ENCODE results near the gene RRM2. TPM values are rescaled to one million over a fixed set of nuclear protein-coding genes. Genes with fewer than 3 reads are reported as not detected.

The RRM2 gene
- total and polyA plus RNA-seq, 3 experiments from 2014 or later: 1.4 to 427 (median 425) TPM

DNA sequence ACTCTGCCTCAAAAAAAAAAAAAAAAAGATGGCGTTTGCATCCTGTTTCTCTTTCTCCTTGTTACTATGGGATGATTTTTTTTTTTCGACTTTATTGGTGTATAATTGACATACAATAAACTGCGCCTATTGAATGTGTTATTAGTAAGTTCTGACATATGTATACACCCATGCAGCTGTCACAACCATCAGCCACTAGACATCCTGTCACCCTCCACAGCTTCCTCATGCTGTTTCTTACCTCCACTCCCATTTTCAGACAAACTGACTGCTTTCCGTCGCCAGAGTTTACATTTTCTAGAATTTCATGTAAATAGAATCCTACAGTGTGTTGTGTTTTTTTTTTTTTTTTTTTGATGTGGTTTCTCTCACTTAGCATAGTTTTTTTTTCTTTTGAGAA is 27.9 kb downstream of the RRM2 start:
- Mint-ChIP-seq H3K36me3 (no peaks in the 10 kb centered on the region), H3K4me1 (peaks cover 3 to 23% (median 8%) of the 10 kb centered on the region in 3 donors), H3K27ac (peak overlapping the region in 3 of 8 donors; percentile 5 to 58 (median 9)), H3K9me3 (no peaks in the 10 kb centered on the region), H3K27me3 (no peaks in the 10 kb centered on the region), H3K4me3 (no peak overlapping the region)
- H3K9me3 ChIP-seq (ENCODE audit: low read length): no peaks in the 10 kb centered on the region
- POLR2A ChIA-PET: no interaction called here
- H3K4me1 ChIP-seq (ENCODE audit: insufficient read depth, low read length): no peaks in the 10 kb centered on the region
- no peak overlapping the region for H3K27ac ChIP-seq (ENCODE audit: low read depth, low read length)
- no peaks in the 10 kb centered on the region for H3K36me3 ChIP-seq (ENCODE audit: insufficient read depth, low read length)
- no peaks in the 10 kb centered on the region for H3K27me3 ChIP-seq (ENCODE audit: insufficient read depth, low read length, poor library complexity, severe bottlenecking)
- H3K4me3 ChIP-seq (ENCODE audit: low read length): no peak overlapping the region
- no peak for DNase-seq
- CTCF ChIA-PET: no interaction called here

GRCh38 chr2:10151462-10151861 is 28.9 kb downstream of the RRM2 start:
- no peaks in the 10 kb centered on the region for H3K36me3 Mint-ChIP-seq
- no peak for DNase-seq
- Histone ChIP-seq H3K27ac (ENCODE audit: low read depth, low read length) (no peak overlapping the region), H3K36me3 (ENCODE audit: insufficient read depth, low read length) (no peaks in the 10 kb centered on the region), H3K4me3 (ENCODE audit: low read length) (no peak overlapping the region), H3K9me3 (ENCODE audit: low read length) (no peaks in the 10 kb centered on the region), H3K27me3 (ENCODE audit: insufficient read depth, low read length, poor library complexity, severe bottlenecking) (no peaks in the 10 kb centered on the region), H3K4me1 (ENCODE audit: insufficient read depth, low read length) (no peaks in the 10 kb centered on the region)
- POLR2A ChIA-PET: no interaction called here
- H3K27ac Mint-ChIP-seq: no peak overlapping the region
- peaks cover 3 to 23% (median 8%) of the 10 kb centered on the region in 3 donors for H3K4me1 Mint-ChIP-seq
- H3K9me3 Mint-ChIP-seq: no peaks in the 10 kb centered on the region
- CTCF ChIA-PET: no interaction called here
- H3K4me3 Mint-ChIP-seq: no peak overlapping the region
- no peaks in the 10 kb centered on the region for H3K27me3 Mint-ChIP-seq

GRCh38 chr2:10157293-10157692 is 34.8 kb downstream of the RRM2 start:
- H3K4me3 Mint-ChIP-seq: no peak overlapping the region

DNA sequence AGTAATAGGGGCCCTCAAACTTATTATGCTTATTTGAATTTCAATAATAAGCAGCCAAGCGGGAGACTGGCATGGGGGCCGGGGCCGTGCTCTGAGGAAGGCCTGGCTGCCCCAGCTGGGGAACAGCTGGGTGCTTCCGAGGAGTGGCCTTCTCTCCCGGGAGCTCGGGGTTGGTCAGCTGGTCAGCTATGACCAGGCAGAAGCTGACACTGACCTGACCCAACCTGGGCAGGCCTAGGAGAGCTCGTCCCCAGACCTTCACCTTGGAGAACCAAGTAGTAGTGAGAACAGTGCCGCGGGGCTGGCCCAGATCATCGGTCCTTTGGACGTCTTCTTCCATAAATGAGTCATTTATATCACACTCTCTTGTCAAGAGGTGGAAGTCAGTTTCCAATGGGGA is 36.1 kb downstream of the RRM2 start:
- Mint-ChIP-seq H3K9me3 (no peaks in the 10 kb centered on the region), H3K4me3 (peak overlapping the region in 1 of 7 donors; percentile 44), H3K27ac (no peak overlapping the region), H3K36me3 (no peaks in the 10 kb centered on the region), H3K27me3 (no peaks in the 10 kb centered on the region), H3K4me1 (peaks cover 3 to 10% (median 5%) of the 10 kb centered on the region in 3 donors)
- no peak for DNase-seq
- Histone ChIP-seq H3K4me1 (ENCODE audit: insufficient read depth, low read length) (no peaks in the 10 kb centered on the region), H3K9me3 (ENCODE audit: low read length) (no peaks in the 10 kb centered on the region), H3K27me3 (ENCODE audit: insufficient read depth, low read length, poor library complexity, severe bottlenecking) (no peaks in the 10 kb centered on the region), H3K27ac (ENCODE audit: low read depth, low read length) (no peak overlapping the region), H3K4me3 (ENCODE audit: low read length) (no peak overlapping the region), H3K36me3 (ENCODE audit: insufficient read depth, low read length) (no peaks in the 10 kb centered on the region)
- POLR2A ChIA-PET: no interaction called here
- CTCF ChIA-PET: no interaction called here

More at GRCh38 chr2:10157293-10157692, 34.8 kb downstream of the RRM2 start:
- Histone ChIP-seq H3K27ac (ENCODE audit: low read depth, low read length) (no peak overlapping the region), H3K9me3 (ENCODE audit: low read length) (no peaks in the 10 kb centered on the region), H3K4me3 (ENCODE audit: low read length) (no peak overlapping the region), H3K27me3 (ENCODE audit: insufficient read depth, low read length, poor library complexity, severe bottlenecking) (no peaks in the 10 kb centered on the region), H3K4me1 (ENCODE audit: insufficient read depth, low read length) (no peaks in the 10 kb centered on the region), H3K36me3 (ENCODE audit: insufficient read depth, low read length) (no peaks in the 10 kb centered on the region)
- Mint-ChIP-seq H3K9me3 (no peaks in the 10 kb centered on the region), H3K27ac (peak overlapping the region in 1 of 8 donors; percentile 47), H3K27me3 (no peaks in the 10 kb centered on the region), H3K4me1 (peaks cover 3 to 9% (median 4%) of the 10 kb centered on the region in 3 donors), H3K36me3 (no peaks in the 10 kb centered on the region)
- POLR2A ChIA-PET: no interaction called here
- CTCF ChIA-PET: interaction anchor here (1.0 to 2.5 kb wide), 2 partner anchors 251 kb away, joined by 3 to 9 read pairs; no protein-coding TSS in a partner anchor
- no peak for DNase-seq

DNA sequence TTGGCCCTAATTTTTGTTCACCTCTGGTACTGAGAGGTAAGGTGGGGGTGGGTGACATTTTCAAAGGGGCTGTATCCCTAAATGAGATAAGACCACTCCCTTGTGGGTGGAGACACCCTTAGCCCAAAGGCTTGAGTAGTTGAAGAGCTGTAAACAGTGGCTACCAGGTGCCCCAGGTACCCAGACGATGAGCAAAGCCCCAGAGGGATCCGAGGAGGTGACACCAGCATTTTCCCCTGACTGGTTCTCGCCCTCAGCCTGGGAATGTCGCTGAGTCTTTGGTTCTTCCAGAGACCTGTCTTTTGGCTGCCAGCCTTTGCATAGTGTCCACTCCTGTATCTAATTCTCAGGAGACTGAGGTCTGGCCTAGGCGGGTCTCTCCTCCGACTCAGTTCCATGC is 36.5 kb downstream of the RRM2 start:
- POLR2A ChIA-PET: no interaction called here
- Mint-ChIP-seq H3K27me3 (no peaks in the 10 kb centered on the region), H3K27ac (no peak overlapping the region)

DNA sequence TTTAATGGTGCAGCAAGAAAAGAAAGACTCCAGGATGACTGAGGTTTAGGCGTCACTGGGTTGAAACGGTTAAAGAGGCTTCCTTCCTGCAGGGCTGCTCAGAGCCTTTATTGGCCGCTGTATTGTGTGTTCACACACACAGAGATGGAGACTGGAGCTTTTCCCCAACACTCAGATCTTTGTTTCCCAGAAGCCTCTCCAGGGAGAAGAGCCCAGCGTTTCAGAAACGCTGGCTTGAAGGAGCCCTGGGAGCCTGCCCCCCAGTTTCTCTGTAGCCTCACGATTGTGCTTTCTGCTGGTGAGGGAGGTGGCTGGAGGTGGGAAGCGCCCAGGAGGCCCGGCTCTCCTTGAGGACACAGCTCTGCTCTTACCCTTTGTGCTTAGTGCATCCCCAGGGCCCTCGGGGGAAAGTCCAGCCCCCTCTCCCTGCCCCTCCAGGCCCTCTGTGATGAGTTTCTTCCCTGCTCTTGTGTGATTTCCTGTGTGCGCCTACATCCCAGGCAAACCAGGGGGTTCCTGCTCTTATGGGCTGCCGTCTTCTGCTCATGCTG is 37.1 kb downstream of the RRM2 start:
- no peaks in the 10 kb centered on the region for H3K27me3 ChIP-seq (ENCODE audit: insufficient read depth, low read length, poor library complexity, severe bottlenecking)
- Mint-ChIP-seq H3K27me3 (no peaks in the 10 kb centered on the region), H3K4me3 (no peak overlapping the region), H3K9me3 (no peaks in the 10 kb centered on the region), H3K36me3 (no peaks in the 10 kb centered on the region), H3K27ac (peak overlapping the region in 1 of 8 donors; percentile 88), H3K4me1 (peaks cover 5 to 17% (median 12%) of the 10 kb centered on the region in 3 donors)
- POLR2A ChIA-PET: no interaction called here
- DNase-seq: no peak
- H3K4me1 ChIP-seq (ENCODE audit: insufficient read depth, low read length): no peaks in the 10 kb centered on the region
- no peaks in the 10 kb centered on the region for H3K9me3 ChIP-seq (ENCODE audit: low read length)
- H3K4me3 ChIP-seq (ENCODE audit: low read length): no peak overlapping the region
- H3K27ac ChIP-seq (ENCODE audit: low read depth, low read length): no peak overlapping the region
- CTCF ChIA-PET: interaction anchor here (1.5 kb wide), 1 partner anchor 249 kb away, joined by 3 read pairs; no protein-coding TSS in a partner anchor
- no peaks in the 10 kb centered on the region for H3K36me3 ChIP-seq (ENCODE audit: insufficient read depth, low read length)

More for the DNA sequence above, 36.5 kb downstream of the RRM2 start:
- no peak overlapping the region for H3K27ac ChIP-seq (ENCODE audit: low read depth, low read length)
- H3K4me3 Mint-ChIP-seq: no peak overlapping the region
- H3K4me3 ChIP-seq (ENCODE audit: low read length): no peak overlapping the region
- no peak for DNase-seq
- H3K36me3 Mint-ChIP-seq: no peaks in the 10 kb centered on the region
- H3K4me1 Mint-ChIP-seq: peaks cover 5 to 14% (median 9%) of the 10 kb centered on the region in 3 donors
- no peaks in the 10 kb centered on the region for H3K9me3 ChIP-seq (ENCODE audit: low read length)
- H3K9me3 Mint-ChIP-seq: no peaks in the 10 kb centered on the region
- CTCF ChIA-PET: interaction anchor here (1.5 kb wide), 1 partner anchor 250 kb away, joined by 3 read pairs; no protein-coding TSS in a partner anchor
- H3K27me3 ChIP-seq (ENCODE audit: insufficient read depth, low read length, poor library complexity, severe bottlenecking): no peaks in the 10 kb centered on the region
- no peaks in the 10 kb centered on the region for H3K4me1 ChIP-seq (ENCODE audit: insufficient read depth, low read length)
- H3K36me3 ChIP-seq (ENCODE audit: insufficient read depth, low read length): no peaks in the 10 kb centered on the region

DNA sequence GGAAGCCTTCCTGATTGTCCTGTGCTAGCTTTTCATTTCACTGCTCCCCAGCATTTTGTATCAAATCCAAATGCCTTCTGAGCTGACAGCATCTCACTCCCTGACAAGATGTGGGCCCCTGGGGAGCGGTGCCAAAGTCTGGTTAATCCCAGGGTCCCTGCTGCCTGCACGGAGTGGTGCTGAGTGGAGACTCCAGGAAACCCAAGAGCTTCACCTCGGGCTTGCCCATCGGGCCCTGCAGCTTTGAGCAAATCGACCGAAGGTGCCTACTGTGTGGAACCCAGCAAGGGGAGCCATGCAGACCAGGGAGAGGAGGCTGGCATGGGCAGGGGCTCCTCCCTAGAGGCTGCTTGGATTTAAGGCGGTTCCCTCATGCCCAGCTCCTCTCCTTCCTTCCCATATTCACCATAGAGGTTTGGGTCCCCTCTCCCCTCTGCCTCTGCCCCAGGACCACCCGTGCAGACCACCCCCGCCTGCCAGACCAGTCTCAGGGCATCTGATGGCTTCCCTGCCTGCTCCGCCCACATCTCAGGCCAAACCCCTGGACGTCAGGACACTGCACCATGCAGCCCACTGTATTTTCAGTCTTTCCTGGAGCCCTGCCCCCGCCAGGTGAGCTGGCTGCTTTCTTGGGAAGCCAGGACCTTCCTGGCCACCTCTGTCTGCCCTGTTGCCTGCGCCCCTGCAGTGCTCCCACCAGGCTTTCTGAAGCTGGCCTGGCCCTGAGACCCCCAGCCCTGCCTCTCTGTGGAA is 37.8 kb downstream of the RRM2 start:
- H3K36me3 ChIP-seq (ENCODE audit: insufficient read depth, low read length): no peaks in the 10 kb centered on the region
- no peak overlapping the region for H3K4me3 Mint-ChIP-seq
- H3K4me1 ChIP-seq (ENCODE audit: insufficient read depth, low read length): no peaks in the 10 kb centered on the region
- DNase-seq: no peak
- peak overlapping the region in 1 of 8 donors; percentile 88 for H3K27ac Mint-ChIP-seq
- no peak overlapping the region for H3K27ac ChIP-seq (ENCODE audit: low read depth, low read length)
- no peaks in the 10 kb centered on the region for H3K36me3 Mint-ChIP-seq
- CTCF ChIA-PET: interaction anchor here (1.5 kb wide), 1 partner anchor 249 kb away, joined by 3 read pairs; no protein-coding TSS in a partner anchor
- H3K27me3 ChIP-seq (ENCODE audit: insufficient read depth, low read length, poor library complexity, severe bottlenecking): no peaks in the 10 kb centered on the region
- no peak overlapping the region for H3K4me3 ChIP-seq (ENCODE audit: low read length)
- H3K9me3 Mint-ChIP-seq: no peaks in the 10 kb centered on the region
- H3K4me1 Mint-ChIP-seq: peaks cover 5 to 17% (median 12%) of the 10 kb centered on the region in 3 donors
- H3K27me3 Mint-ChIP-seq: no peaks in the 10 kb centered on the region
- no peaks in the 10 kb centered on the region for H3K9me3 ChIP-seq (ENCODE audit: low read length)
- POLR2A ChIA-PET: no interaction called here

GRCh38 chr2:10161206-10161931 is 38.8 kb downstream of the RRM2 start:
- CTCF ChIA-PET: no interaction called here
- POLR2A ChIA-PET: no interaction called here
- Mint-ChIP-seq H3K4me1 (peaks cover 5 to 17% (median 12%) of the 10 kb centered on the region in 3 donors), H3K9me3 (no peaks in the 10 kb centered on the region), H3K27ac (no peak overlapping the region), H3K27me3 (no peaks in the 10 kb centered on the region), H3K36me3 (no peaks in the 10 kb centered on the region), H3K4me3 (no peak overlapping the region)
- Histone ChIP-seq H3K27ac (ENCODE audit: low read depth, low read length) (no peak overlapping the region), H3K4me3 (ENCODE audit: low read length) (no peak overlapping the region), H3K4me1 (ENCODE audit: insufficient read depth, low read length) (no peaks in the 10 kb centered on the region), H3K36me3 (ENCODE audit: insufficient read depth, low read length) (no peaks in the 10 kb centered on the region), H3K9me3 (ENCODE audit: low read length) (no peaks in the 10 kb centered on the region), H3K27me3 (ENCODE audit: insufficient read depth, low read length, poor library complexity, severe bottlenecking) (no peaks in the 10 kb centered on the region)
- DNase-seq: no peak

Measured in CD8-positive, alpha-beta memory T cell (primary cell).